GM18873 (cell line): Measurements from ENCODE around the gene RHD.
A peak's percentile ranks its signal among the peaks of the same experiment; 100 is the strongest.
"Not testable (repeated sequence)": the region's sequence is repeated elsewhere in the genome, so short reads cannot be mapped to it uniquely, and the experiment has no call there.

Experiments
- ATAC-seq: cut with Tn5 transposase; IDR thresholded peaks from one replicate; pipeline ENCODE4 v1.9.1; 2021; ENCODE audit warnings: mild to moderate bottlenecking, moderate library complexity, moderate number of reproducible peaks; ENCODE audit not compliant: unreplicated experiment, low FRiP score

RHD gene

GRCh38 chr1:25255706-25256577 is 16.4 kb upstream of the RHD start:
- no peak for ATAC-seq

- ATAC-seq = no peak
Observed at GRCh38 chr1:25256578-25256965, 15.7 kb upstream of the RHD start.

- ATAC-seq = no peak
Observed at GRCh38 chr1:25257196-25257595, 15.1 kb upstream of the RHD start.

- not testable (repeated sequence) for ATAC-seq
Observed at GRCh38 chr1:25259813-25260212, 12.5 kb upstream of the RHD start.

GRCh38 chr1:25260336-25260735 is 12.0 kb upstream of the RHD start:
- ATAC-seq = not testable (repeated sequence)

- ATAC-seq = peak; percentile 23
Observed at GRCh38 chr1:25266554-25267287, 5.6 kb upstream of the RHD start.

- ATAC-seq = peak; percentile 46
Observed at GRCh38 chr1:25267288-25268142, 4.8 kb upstream of the RHD start.

GRCh38 chr1:25268143-25268760 is 4.1 kb upstream of the RHD start:
- ATAC-seq = not testable (repeated sequence)

GRCh38 chr1:25275648-25276047 is 3.3 kb downstream of the RHD start:
- ATAC-seq = not testable (repeated sequence)

GRCh38 chr1:25277295-25277694 is 5.0 kb downstream of the RHD start:
- ATAC-seq = not testable (repeated sequence)

GRCh38 chr1:25278358-25278757 is 6.0 kb downstream of the RHD start:
- ATAC-seq = not testable (repeated sequence)

GRCh38 chr1:25278790-25279189 is 6.5 kb downstream of the RHD start:
- not testable (repeated sequence) for ATAC-seq

GRCh38 chr1:25279693-25280111 is 7.4 kb downstream of the RHD start:
- ATAC-seq = not testable (repeated sequence)

- not testable (repeated sequence) for ATAC-seq
Observed at GRCh38 chr1:25285862-25286261, 13.6 kb downstream of the RHD start.

- not testable (repeated sequence) for ATAC-seq
Observed at GRCh38 chr1:25287164-25287563, 14.9 kb downstream of the RHD start.

GRCh38 chr1:25288573-25289101 is 16.3 kb downstream of the RHD start:
- ATAC-seq = not testable (repeated sequence)

- not testable (repeated sequence) for ATAC-seq
Observed at GRCh38 chr1:25290043-25290442, 17.7 kb downstream of the RHD start.

- ATAC-seq = not testable (repeated sequence)
Observed at GRCh38 chr1:25293426-25293825, 21.1 kb downstream of the RHD start.

GRCh38 chr1:25294889-25295826 is 22.8 kb downstream of the RHD start:
- ATAC-seq = not testable (repeated sequence)
